Caco-2 (cell line): ENCODE data around the gene LYRM9. TPM values are rescaled to one million over a fixed set of nuclear protein-coding genes. Genes with fewer than 3 reads are reported as not detected.

ENCODE experiments used
- Bru-seq: library from RNA; stranded (reverse); fragments of 400-500 nt; gene quantifications from one replicate; lab custom pipeline; 2021; lab: Mats Ljungman, UMichigan
- BruChase-seq, 2 experiments: library from RNA; stranded (reverse); fragments of 400-500 nt; gene quantifications; one replicate each; lab custom pipeline; 2021; lab: Mats Ljungman, UMichigan
- BruUV-seq: library from RNA; stranded (reverse); fragments of 400-500 nt; replicated peaks from 2 replicates; lab custom pipeline; 2021; lab: Mats Ljungman, UMichigan
- CTCF ChIA-PET: fragments of 300-600 bp; sonication (Branson Sonifier 250); formaldehyde crosslinking; loops from one replicate; lab custom pipeline; 2022; ENCODE audit warnings: antibody characterized with exemption; lab: Charles Lee
- POLR2A ChIA-PET: fragments of 300-600 bp; sonication (Branson Sonifier 250); formaldehyde crosslinking; loops from one replicate; lab custom pipeline; 2022; ENCODE audit warnings: antibody characterized with exemption; lab: Charles Lee
- DNase-seq, 2 experiments: peaks; one replicate each; pipeline versions ENCODE4 v3.0.0 to v3.0.0-alpha.2; 2020 to 2022
- H3K27me3 ChIP-seq: replicated peaks from 2 replicates; pipeline ENCODE4 v1.6.0; 2011; ENCODE audit warnings: low read length; ENCODE audit not compliant: control insufficient read depth, insufficient read depth
- H3K36me3 ChIP-seq: 2 replicates; pipeline ENCODE4 v1.5.1; 2011; ENCODE audit warnings: low read length; ENCODE audit not compliant: control insufficient read depth, insufficient read depth
- H3K4me1 ChIP-seq: fragments of 250-450 bp; sonication (Bioruptor Pico); 2 replicates; pipeline ENCODE4 v1.5.1; 2020; ENCODE audit warnings: mild to moderate bottlenecking
- H3K4me3 ChIP-seq: 2 replicates; pipeline ENCODE4 v1.5.1; 2011; ENCODE audit warnings: low read depth, mild to moderate bottlenecking, control low read depth, low read length
- H3K9me3 ChIP-seq: fragments of 250-450 bp; sonication (Bioruptor Pico); 2 replicates; pipeline ENCODE4 v1.5.1; 2020; ENCODE audit warnings: mild to moderate bottlenecking, moderate library complexity
- H3K27ac Mint-ChIP-seq: one replicate; pipeline ENCODE4 v1.8.0; 2022; ENCODE audit warnings: mixed read lengths; ENCODE audit not compliant: unreplicated experiment
- H3K27me3 Mint-ChIP-seq: one replicate; pipeline ENCODE4 v1.8.0; 2022; ENCODE audit warnings: mixed read lengths; ENCODE audit not compliant: insufficient read depth, unreplicated experiment
- H3K36me3 Mint-ChIP-seq: one replicate; pipeline ENCODE4 v1.8.0; 2022; ENCODE audit warnings: mild to moderate bottlenecking, mixed read lengths; ENCODE audit not compliant: insufficient read depth, unreplicated experiment
- H3K4me1 Mint-ChIP-seq: one replicate; pipeline ENCODE4 v1.8.0; 2022; ENCODE audit warnings: low read depth, mixed read lengths; ENCODE audit not compliant: unreplicated experiment
- H3K4me3 Mint-ChIP-seq: one replicate; pipeline ENCODE4 v1.8.0; 2022; ENCODE audit warnings: mild to moderate bottlenecking, moderate library complexity, mixed read lengths; ENCODE audit not compliant: unreplicated experiment
- H3K9me3 Mint-ChIP-seq: one replicate; pipeline ENCODE4 v1.8.0; 2022; ENCODE audit warnings: mixed read lengths; ENCODE audit not compliant: unreplicated experiment
- CTCF ChIP-seq, 2 experiments: fragments of 200-600 bp in 1 of 2; IDR thresholded peaks; 1 replicate in 1 of 2; 2 replicates in 1 of 2; pipeline versions ENCODE4 v1.5.1 to v1.8.0; 2011 to 2022; ENCODE audit warnings: antibody characterized with exemption in 1 of 2, control low read depth in 1 of 2, inconsistent platforms in 1 of 2, low read depth in 1 of 2, low read length in 1 of 2, mild to moderate bottlenecking in 1 of 2, moderate library complexity in 1 of 2; ENCODE audit not compliant: insufficient read depth in 1 of 2, severe bottlenecking in 1 of 2, unreplicated experiment in 1 of 2
- intact Hi-C: fragments of 100-400 bp; cut with micrococcal nuclease; formaldehyde crosslinking; loops from one replicate; pipeline ENCODE4 v1.10.0; 2022; ENCODE audit not compliant: unreplicated experiment
- long read RNA-seq: library from polyadenylated mRNA; stranded (forward); transcript quantifications from one replicate; pipeline ENCODE4 v2.0.0, GENCODE V29; 2022
- total RNA-seq: library from RNA; stranded (reverse); gene quantifications from 2 replicates; pipeline ENCODE4 v1.2.3, GENCODE V29; 2022

The LYRM9 gene
- total RNA-seq (25.6 and 29.1 TPM in 2 replicates), Bru-seq, nascent RNA (percentile 74 among the genes with signal in this experiment), BruChase-seq, experiment 1, labeled RNA remaining after a 2-hour chase (percentile 80 among the genes with signal in this experiment), BruChase-seq, experiment 2, labeled RNA remaining after a 6-hour chase (percentile 84 among the genes with signal in this experiment)
- long read RNA-seq, partial matches to known transcripts, result 0 of 12 reads
- long read RNA-seq, other reads (novel, unspliced or antisense), result 10 of 12 reads

GRCh38 chr17:27892866-27893769, at the start of gene LYRM9:
TSS of gene LYRM9 (minus strand) at chr17:27893365. CDS start at chr17:27882694, 10,671 bp downstream.
- intact Hi-C loops, result no loop called here
- Mint-ChIP-seq H3K36me3 (peaks cover 11% of the 10 kb centered on the region), H3K4me1 (peaks cover 47% of the 10 kb centered on the region), H3K27me3 (no peaks in the 10 kb centered on the region), H3K4me3 (peak within 1 kb of the TSS; percentile 70), H3K9me3 (no peaks in the 10 kb centered on the region), H3K27ac (peak within 1 kb of the TSS; percentile 28)
- no TSS peak for BruUV-seq
- ChIA-PET CTCF (interaction anchor here (0.6 to 3.1 kb wide), 44 partner anchors 9 to 443 kb away, joined by 3 to 78 read pairs (median 4); partner anchors contain the start of genes NOS2 and TNFAIP1), POLR2A (interaction anchor here (0.5 to 1.0 kb wide), 7 partner anchors 13 to 352 kb away, joined by 3 to 10 read pairs (median 3); no protein-coding TSS in a partner anchor)
- peak; percentile 98 to 99 for TF ChIP-seq CTCF (IDR thresholded peaks at IDR 0.05; ENCODE audit: insufficient read depth in 1 of 2, low read depth in 1 of 2, low read length in 1 of 2, severe bottlenecking in 1 of 2, unreplicated experiment in 1 of 2)
- Histone ChIP-seq H3K36me3 (no peaks in the 10 kb centered on the region), H3K4me3 (peak within 1 kb of the TSS; percentile 75), H3K27me3 (no peaks in the 10 kb centered on the region), H3K4me1 (peaks cover 39% of the 10 kb centered on the region), H3K9me3 (no peaks in the 10 kb centered on the region)
- DNase-seq, result peak; percentile 98 to 100

GRCh38 chr17:27940503-27941428, 47.6 kb upstream of the LYRM9 start:
- intact Hi-C loops, result no loop called here
- Histone ChIP-seq H3K36me3 (no peaks in the 10 kb centered on the region), H3K4me1 (0 out of 2 replicates have a peak, but pooled peaks cover 7% of the 10 kb centered on the region), H3K27me3 (no peaks in the 10 kb centered on the region), H3K9me3 (peaks cover 11% of the 10 kb centered on the region), H3K4me3 (no peak overlapping the region)
- no TSS peak for BruUV-seq
- ChIA-PET CTCF (no interaction called here), POLR2A (no interaction called here)
- H3K4me3 Mint-ChIP-seq, result no peak overlapping the region
- no peaks in the 10 kb centered on the region for H3K27me3 Mint-ChIP-seq
- H3K36me3 Mint-ChIP-seq, result no peaks in the 10 kb centered on the region
- H3K27ac Mint-ChIP-seq, result no peak overlapping the region
- peaks cover 6% of the 10 kb centered on the region for H3K4me1 Mint-ChIP-seq
- DNase-seq, result no peak
- TF ChIP-seq CTCF (IDR thresholded peaks at IDR 0.05; ENCODE audit: insufficient read depth in 1 of 2, low read depth in 1 of 2, low read length in 1 of 2, severe bottlenecking in 1 of 2, unreplicated experiment in 1 of 2), result no peak
- peaks cover 2% of the 10 kb centered on the region for H3K9me3 Mint-ChIP-seq
